DMS153 treated with DMSO at 0.1 percent for 48 hours (cell line): ENCODE data around the gene ZCWPW1.
"Not testable (repeated sequence)": the region's sequence is repeated elsewhere in the genome, so short reads cannot be mapped to it uniquely, and the experiment has no call there.

Source experiments
- DNase-seq: peaks from one replicate; lab custom pipeline; 2025; ENCODE audit not compliant: unreplicated experiment; lab: John Stamatoyannopoulos, UW

ZCWPW1 gene

DNA sequence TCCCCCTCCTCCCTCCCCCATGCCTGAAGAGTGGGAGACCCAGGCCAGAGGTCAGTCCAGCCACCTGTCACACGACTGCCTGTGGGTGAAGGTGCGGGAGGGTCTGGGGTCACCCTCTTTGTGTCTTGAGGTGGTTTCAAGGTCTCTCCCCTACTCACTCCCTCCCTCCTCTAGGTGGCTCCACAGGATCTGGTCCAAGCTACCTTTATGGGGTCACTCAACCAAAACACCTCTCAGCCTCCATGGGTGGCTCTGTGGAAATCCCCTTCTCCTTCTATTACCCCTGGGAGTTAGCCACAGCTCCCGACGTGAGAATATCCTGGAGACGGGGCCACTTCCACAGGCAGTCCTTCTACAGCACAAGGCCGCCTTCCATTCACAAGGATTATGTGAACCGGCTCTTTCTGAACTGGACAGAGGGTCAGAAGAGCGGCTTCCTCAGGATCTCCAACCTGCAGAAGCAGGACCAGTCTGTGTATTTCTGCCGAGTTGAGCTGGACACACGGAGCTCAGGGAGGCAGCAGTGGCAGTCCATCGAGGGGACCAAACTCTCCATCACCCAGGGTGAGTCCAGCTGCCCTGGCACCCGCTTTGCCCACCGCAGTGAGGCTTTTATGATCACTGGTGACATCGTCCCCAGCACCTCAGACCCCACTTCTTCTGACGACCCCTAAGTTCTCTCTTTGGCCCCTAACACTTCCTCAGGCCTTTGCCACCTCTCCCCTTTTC lies 54.5 kb downstream of the ZCWPW1 start:
- DNase-seq: not testable (repeated sequence)

DNA sequence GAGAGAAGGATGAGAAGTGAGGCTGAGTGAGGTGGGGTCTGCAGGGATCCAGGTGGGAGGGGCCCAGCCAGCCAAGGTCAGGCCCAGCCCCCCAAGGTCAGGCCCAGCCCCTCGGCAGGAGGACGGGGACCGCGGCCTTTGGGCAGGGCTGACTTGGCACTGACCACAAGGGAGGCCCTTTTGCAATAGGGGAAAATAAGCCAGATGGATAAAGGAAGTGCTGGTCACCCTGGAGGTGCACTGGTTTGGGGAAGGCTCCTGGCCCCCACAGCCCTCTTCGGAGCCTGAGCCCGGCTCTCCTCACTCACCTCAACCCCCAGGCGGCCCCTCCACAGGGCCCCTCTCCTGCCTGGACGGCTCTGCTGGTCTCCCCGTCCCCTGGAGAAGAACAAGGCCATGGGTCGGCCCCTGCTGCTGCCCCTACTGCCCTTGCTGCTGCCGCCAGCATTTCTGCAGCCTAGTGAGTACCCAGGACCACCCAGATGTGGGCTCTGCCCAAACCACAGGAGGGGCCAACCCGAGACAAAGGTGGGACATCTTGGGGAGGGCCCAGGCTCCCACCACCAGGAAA lies 55.2 kb downstream of the ZCWPW1 start, which contains the start of gene PILRA:
PILRA (plus strand) TSS at position 227 of the 571 bp plus-strand sequence; CDS start at position 397, 170 bp downstream.
- DNase-seq: no peak

- DNase-seq: no peak
Observed at GRCh38 chr7:100372694-100373093, 55.8 kb downstream of the ZCWPW1 start.

DNA sequence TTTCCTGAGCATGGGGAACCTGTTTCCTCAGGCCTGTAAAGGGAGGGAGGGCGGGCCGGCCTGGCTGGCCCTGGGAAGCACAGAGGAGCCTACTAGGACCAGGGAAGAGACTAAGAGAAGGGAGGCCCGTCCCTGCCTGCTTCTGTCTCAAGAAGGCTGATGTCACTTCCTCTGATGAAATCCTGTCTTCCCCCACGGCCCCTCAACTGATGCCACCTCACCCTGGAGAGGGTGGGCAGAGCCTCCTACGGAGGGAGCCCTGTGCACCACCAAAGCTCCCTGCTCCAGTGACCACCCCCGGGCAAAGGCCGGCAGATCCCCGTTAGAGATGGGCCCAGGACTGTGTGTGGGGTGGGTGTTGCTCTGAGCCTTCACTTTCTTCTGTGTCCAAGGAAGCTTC lies 56.2 kb downstream of the ZCWPW1 start:
- DNase-seq: no peak

DNA sequence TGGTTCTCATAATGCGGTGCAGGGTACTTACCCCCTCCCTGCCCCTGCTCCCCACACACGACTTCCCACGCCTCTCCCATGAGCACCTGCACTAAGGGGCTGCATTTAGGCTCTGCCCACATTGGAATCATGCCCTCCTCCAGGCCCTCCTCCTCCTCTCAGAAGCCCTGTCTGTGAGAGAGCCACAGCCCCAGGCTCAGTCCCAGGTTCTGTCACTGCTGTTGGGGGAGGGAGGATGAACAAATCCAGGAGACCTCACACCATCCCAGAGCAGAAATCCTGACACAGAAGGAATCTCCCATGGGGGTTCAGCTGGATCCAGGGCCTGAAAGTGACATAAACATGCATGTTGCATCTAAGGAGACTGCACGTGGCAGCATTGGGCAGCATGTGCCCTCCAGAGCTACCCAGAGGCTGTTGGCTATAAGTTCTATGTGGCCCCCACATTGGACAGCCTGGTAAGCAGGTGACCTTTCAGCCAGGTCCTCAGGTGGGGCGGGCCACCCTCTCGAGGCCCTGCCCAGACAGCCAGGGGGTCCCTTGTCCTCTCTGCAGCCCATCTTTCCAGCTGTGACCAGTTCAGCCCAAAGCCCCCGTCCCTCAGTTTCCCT lies 56.8 kb downstream of the ZCWPW1 start:
- no peak for DNase-seq

- DNase-seq: no peak
Observed at GRCh38 chr7:100370746-100371145, 57.8 kb downstream of the ZCWPW1 start.

DNA sequence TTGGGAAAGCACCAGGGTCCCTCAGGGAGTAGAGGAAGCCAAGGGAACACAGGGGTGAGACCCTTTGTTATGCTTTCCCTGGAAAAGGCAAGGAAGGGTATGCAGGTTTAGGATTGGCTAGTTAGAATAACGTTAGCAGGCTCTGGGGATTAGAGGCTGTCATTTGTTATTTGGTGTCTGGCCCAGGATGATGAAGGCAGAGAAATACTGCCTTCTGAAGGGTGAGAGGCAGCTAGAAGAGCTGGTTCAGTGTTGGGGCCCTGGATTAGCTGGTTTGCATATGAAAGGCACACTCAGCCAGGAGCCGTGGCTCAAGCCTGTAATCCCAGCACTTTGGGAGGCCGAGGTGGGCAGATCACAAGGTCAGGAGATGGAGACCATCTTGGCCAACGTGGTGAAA lies 58.2 kb downstream of the ZCWPW1 start:
- no peak for DNase-seq

- no peak for DNase-seq
Observed at GRCh38 chr7:100369105-100369504, 59.4 kb downstream of the ZCWPW1 start.

DNA sequence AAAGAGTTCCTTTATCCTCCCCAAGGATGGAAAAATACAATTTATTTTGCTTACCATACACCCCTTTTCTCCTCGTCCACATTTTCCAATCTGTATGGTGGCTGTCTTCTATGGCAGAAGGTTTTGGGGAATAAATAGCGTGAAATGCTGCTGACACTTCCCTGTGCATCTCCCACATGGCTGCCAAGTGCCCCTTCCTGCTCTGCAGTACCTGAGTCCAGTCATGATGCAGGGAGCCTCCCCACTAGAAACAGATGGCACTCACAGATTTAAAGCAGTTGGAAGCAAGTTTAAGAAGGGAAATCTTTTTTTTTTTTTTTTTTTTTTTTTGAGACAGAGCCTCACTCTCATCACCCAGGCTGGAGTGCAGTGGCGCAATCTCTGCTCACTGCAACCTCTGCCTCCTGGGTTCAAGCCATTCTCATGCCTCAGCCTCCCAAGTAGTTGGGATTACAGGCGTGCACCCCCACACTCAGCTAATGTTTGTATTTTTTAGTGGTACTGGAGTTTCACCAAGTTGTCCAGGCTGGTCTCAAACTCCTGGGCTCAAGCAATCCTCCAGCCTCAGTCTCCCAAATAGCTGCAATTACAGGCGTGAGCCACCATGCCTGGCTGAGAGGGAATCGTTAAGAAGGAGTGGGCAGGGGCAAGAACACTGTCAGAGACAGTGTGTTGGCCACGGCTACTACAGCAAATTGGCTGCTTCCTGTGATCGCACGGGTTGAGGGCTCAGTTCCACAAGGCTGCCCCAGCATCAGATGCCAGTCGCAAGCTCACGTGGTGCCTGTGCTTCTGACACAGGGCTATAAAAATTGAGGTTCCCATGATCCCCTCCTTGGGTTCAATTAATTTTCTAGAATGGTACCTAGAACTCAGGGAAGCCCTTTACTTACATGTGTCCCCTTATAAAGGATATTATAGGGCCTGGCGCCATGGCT lies 60.6 kb downstream of the ZCWPW1 start:
- no peak for DNase-seq

GRCh38 chr7:100367251-100367620 lies 61.3 kb downstream of the ZCWPW1 start:
- DNase-seq: no peak

DNA sequence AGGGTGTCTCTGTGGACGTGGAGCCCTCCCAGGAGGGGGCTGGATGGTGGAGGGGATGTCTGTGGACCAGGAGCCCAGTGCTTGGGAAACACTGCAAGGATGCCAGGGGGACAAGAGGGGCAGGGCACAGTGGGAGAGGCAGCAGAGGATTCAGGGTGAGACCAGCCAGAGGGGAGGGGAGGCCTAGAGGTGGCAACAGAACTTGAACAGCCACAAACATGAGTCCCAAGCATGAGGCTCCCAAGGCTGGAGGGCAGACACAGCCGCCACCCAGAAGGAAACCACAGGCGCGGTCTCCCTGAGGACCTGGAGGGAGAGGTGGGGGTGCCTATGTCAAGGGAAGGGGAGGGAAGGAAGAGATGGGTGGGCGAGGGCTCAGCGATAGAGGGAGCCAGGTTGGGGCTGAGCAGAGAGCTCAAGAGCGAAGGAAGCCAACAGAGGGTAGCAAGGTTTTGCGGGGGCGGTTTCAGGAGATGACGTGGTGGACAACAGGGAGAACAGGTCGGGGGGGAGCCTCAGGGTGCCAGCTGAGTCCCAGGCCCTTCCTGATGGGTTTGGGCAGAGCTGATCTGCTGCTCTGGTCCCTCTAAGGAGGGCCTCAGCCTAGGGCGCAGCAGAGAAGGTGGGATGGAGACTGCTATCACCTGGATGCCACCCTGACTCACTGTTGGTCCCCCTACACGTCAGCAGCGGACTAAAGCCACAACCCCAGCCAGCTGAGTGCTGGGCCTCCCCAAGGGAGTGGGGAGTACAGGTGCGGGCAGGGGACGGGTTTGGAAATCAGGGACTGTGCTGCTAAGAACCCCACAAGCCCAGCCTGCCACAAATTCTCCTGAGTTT lies 61.9 kb downstream of the ZCWPW1 start:
- no peak for DNase-seq

DNA sequence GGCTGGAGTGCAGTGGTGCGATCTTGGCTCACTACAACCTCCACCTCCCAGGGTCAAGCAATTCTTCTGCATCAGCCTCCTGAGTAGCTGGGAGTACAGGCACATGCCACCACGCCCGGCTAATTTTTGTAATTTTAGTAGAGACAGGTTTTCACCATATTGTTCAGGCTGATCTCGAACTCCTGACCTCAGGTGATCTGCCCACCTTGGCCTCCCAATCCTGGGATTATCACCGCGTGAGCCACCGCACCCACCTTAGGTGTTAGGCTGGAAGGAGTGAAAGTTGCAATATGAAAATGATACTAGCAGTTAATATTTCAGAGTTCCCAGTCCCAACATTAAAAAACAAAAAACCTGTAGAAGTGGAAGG lies 62.5 kb downstream of the ZCWPW1 start:
- DNase-seq: not testable (repeated sequence)

GRCh38 chr7:100364480-100364879 lies 64.0 kb downstream of the ZCWPW1 start:
- no peak for DNase-seq

GRCh38 chr7:100363797-100364196 lies 64.7 kb downstream of the ZCWPW1 start:
- not testable (repeated sequence) for DNase-seq

- no peak for DNase-seq
Observed at GRCh38 chr7:100363098-100363497, 65.4 kb downstream of the ZCWPW1 start.

DNA sequence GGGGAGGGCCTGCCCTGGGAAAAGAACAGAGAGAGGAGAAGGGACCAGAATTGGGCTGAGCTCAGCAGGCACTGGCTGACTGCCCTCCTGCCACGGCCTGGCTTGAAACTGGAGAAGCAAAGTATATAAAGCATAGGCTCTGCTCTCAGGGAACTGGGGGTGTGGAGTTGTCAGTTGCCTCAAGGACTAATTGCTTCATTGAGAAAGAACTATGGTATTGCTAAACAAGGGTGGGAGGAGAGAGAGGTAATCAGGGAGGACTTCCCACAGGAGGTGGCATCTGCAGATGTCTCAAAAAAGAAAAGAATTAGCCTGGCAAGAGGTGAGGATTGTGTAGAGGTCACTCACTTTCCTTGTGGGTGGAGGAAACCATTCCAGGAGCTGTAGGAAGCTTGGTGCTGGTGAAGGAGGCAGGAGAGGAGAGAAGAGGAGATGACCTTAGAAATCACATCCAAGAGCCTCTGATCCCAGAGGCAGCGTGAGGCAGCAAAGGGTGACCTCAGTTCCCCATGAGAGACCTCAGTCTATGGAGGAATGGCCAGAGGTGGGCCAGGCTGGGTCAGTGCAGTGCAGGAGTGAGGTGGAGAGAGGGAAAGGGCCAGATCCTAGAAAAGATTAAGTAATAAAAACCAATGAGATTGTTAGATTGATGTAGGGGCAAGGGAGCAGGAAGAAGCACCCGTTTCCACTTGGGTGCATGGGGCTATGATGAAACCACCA lies 68.2 kb downstream of the ZCWPW1 start:
- DNase-seq: no peak

- no peak for DNase-seq
Observed at GRCh38 chr7:100358857-100359212, 69.7 kb downstream of the ZCWPW1 start.

GRCh38 chr7:100358027-100358856 lies 70.3 kb downstream of the ZCWPW1 start, which contains the start of gene PILRB:
PILRB (plus strand) TSS chr7:100358117; CDS start chr7:100358303, 186 bp downstream.
- DNase-seq: no peak

DNA sequence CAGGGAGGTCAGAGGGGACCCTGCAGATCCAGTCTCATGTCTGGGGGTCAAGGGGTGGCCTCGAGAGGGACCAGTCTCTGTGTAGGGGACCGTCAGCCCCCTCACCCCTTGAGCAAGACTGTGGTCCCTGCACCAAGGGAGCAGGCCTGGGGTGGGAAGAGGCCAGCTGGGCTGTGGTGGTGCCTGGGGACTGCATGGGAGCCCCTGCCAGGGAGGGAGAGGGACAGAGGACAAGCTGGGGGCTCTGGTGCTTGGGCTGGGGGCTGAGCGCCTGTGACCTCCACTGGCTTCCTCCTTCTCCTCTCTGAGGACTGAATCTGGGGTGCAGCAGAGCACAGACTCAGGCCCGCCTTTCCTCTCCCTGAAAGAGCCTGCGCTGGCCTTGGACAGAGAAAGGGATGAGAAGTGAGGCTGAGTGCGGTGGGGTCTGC lies 71.4 kb downstream of the ZCWPW1 start:
- DNase-seq: no peak
